Endothelial cell (in vitro differentiated cells): Measurements from ENCODE around the gene HSP90B1. TPM values are rescaled to one million over a fixed set of nuclear protein-coding genes. Genes with fewer than 3 reads are reported as not detected.

ENCODE experiments used
- DNase-seq: peaks from one replicate; pipeline ENCODE4 v3.0.0; 2021; ENCODE audit warnings: low spot score
- H3K27ac Mint-ChIP-seq: one replicate; pipeline ENCODE4 v1.8.0; 2021; ENCODE audit warnings: mixed read lengths, inconsistent platforms; ENCODE audit not compliant: unreplicated experiment
- H3K27me3 Mint-ChIP-seq: one replicate; pipeline ENCODE4 v1.8.0; 2021; ENCODE audit warnings: mild to moderate bottlenecking, moderate library complexity, mixed read lengths, inconsistent platforms; ENCODE audit not compliant: unreplicated experiment
- H3K36me3 Mint-ChIP-seq: one replicate; pipeline ENCODE4 v1.8.0; 2021; ENCODE audit warnings: mild to moderate bottlenecking, low read depth, mixed read lengths, inconsistent platforms; ENCODE audit not compliant: unreplicated experiment
- H3K4me1 Mint-ChIP-seq: one replicate; pipeline ENCODE4 v1.8.0; 2021; ENCODE audit warnings: mild to moderate bottlenecking, mixed read lengths, inconsistent platforms; ENCODE audit not compliant: unreplicated experiment
- H3K4me3 Mint-ChIP-seq: one replicate; pipeline ENCODE4 v1.8.0; 2021; ENCODE audit warnings: mild to moderate bottlenecking, mixed read lengths, inconsistent platforms; ENCODE audit not compliant: unreplicated experiment
- H3K9me3 Mint-ChIP-seq: one replicate; pipeline ENCODE4 v1.8.0; 2021; ENCODE audit warnings: mixed read lengths, inconsistent platforms; ENCODE audit not compliant: unreplicated experiment
- CTCF ChIP-seq: fragments of 200-600 bp; sonication (generic); IDR thresholded peaks from one replicate; pipeline ENCODE4 v1.5.0; 2021; ENCODE audit warnings: antibody characterized with exemption; ENCODE audit not compliant: unreplicated experiment
- total RNA-seq: library from RNA; stranded (reverse); fragmentation: NEBNext Ultra II Directional; extraction: Animal tissue kit (Norgen Biotek cat#: 25700); gene quantifications from one replicate; pipeline ENCODE4 v1.2.1, GENCODE V29; 2021; ENCODE audit not compliant: unreplicated experiment

The HSP90B1 gene
- total RNA-seq, 1 donor from 2014 or later = 729 TPM

DNA sequence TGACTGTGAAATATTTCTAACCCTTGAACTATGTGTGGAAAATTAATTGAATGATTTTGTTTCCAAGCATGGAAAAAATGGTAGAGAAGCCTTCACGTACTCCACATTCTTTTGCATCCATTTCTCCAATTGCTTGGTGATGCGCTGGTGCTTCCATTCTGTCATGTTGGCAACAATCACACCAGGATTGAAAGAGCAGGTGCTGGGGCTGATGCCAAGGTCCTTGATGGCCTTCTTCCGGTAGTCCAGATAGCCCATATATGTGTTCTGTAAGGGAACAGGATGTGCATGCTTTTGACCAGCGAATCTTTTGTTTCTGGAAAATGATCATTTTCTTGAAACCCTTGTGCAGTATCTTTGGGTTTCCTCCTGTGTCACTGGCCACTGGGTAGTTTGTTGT is 64.0 kb downstream of the HSP90B1 start:
- Mint-ChIP-seq H3K27ac (no peak overlapping the region), H3K4me3 (no peak overlapping the region), H3K27me3 (no peaks in the 10 kb centered on the region), H3K36me3 (no peaks in the 10 kb centered on the region), H3K9me3 (no peaks in the 10 kb centered on the region), H3K4me1 (no peaks in the 10 kb centered on the region)
- no peak for DNase-seq
- no peak for TF ChIP-seq CTCF

GRCh38 chr12:103996595-103996994 is 66.4 kb downstream of the HSP90B1 start:
- Mint-ChIP-seq H3K4me3 (no peak overlapping the region), H3K9me3 (no peaks in the 10 kb centered on the region), H3K27me3 (no peaks in the 10 kb centered on the region), H3K27ac (no peak overlapping the region), H3K36me3 (no peaks in the 10 kb centered on the region), H3K4me1 (no peaks in the 10 kb centered on the region)
- DNase-seq = no peak
- no peak for TF ChIP-seq CTCF

GRCh38 chr12:103997286-103997900 is 67.2 kb downstream of the HSP90B1 start:
- Mint-ChIP-seq H3K4me3 (no peak overlapping the region), H3K36me3 (no peaks in the 10 kb centered on the region), H3K27ac (no peak overlapping the region), H3K4me1 (no peaks in the 10 kb centered on the region), H3K27me3 (no peaks in the 10 kb centered on the region), H3K9me3 (no peaks in the 10 kb centered on the region)
- TF ChIP-seq CTCF = no peak
- no peak for DNase-seq

Other genes starting within 250 kb of the HSP90B1 start
- gene NT5DC3, start 89.2 kb upstream of the HSP90B1 start, total RNA-seq = 1.3 TPM
- gene TDG, start 35.5 kb downstream of the HSP90B1 start, total RNA-seq = 28.6 TPM
- gene GLT8D2, start 119.8 kb downstream of the HSP90B1 start, total RNA-seq = 3.8 TPM
- 13.3 TPM for gene HCFC2, start 134.1 kb downstream of the HSP90B1 start, total RNA-seq
- gene NFYB, start 207.8 kb downstream of the HSP90B1 start, total RNA-seq = 19.7 TPM